Activated T-helper 17 cell treated with anti-CD3 and anti-CD28 coated beads, Interleukin-2, amount 50 U/mL, for 72 hours (primary cell): ENCODE results near the gene ABCF3. TPM values are rescaled to one million over a fixed set of nuclear protein-coding genes. Genes with fewer than 3 reads are reported as not detected.
A peak's percentile ranks its signal among the peaks of the same experiment; 100 is the strongest.

ENCODE experiments used
- ATAC-seq: fragments of 150-1000 bp; cut with Tn5 transposase; replicated peaks from 2 replicates; pipeline ENCODE4 v1.10.0; 2021; ENCODE audit warnings: mild to moderate bottlenecking, moderate library complexity
- H3K27ac Mint-ChIP-seq: one replicate; pipeline ENCODE4 v1.8.0; 2022; ENCODE audit warnings: mixed read lengths
- H3K27me3 Mint-ChIP-seq: one replicate; pipeline ENCODE4 v1.8.0; 2022; ENCODE audit warnings: mixed read lengths
- H3K36me3 Mint-ChIP-seq: one replicate; pipeline ENCODE4 v1.8.0; 2022; ENCODE audit warnings: low read depth, mild to moderate bottlenecking, mixed read lengths
- H3K4me1 Mint-ChIP-seq: one replicate; pipeline ENCODE4 v1.8.0; 2022; ENCODE audit warnings: mixed read lengths
- H3K4me3 Mint-ChIP-seq: one replicate; pipeline ENCODE4 v1.8.0; 2022; ENCODE audit warnings: mild to moderate bottlenecking, mixed read lengths
- H3K9me3 Mint-ChIP-seq: one replicate; pipeline ENCODE4 v1.8.0; 2022; ENCODE audit warnings: mixed read lengths
- total RNA-seq, 2 donors: library from RNA; stranded (reverse); gene quantifications; one replicate each; pipeline ENCODE4 v1.2.3, GENCODE V29; 2022

The ABCF3 gene
- total RNA-seq, 2 donors from 2014 or later = 75.5 to 93.5 TPM

DNA sequence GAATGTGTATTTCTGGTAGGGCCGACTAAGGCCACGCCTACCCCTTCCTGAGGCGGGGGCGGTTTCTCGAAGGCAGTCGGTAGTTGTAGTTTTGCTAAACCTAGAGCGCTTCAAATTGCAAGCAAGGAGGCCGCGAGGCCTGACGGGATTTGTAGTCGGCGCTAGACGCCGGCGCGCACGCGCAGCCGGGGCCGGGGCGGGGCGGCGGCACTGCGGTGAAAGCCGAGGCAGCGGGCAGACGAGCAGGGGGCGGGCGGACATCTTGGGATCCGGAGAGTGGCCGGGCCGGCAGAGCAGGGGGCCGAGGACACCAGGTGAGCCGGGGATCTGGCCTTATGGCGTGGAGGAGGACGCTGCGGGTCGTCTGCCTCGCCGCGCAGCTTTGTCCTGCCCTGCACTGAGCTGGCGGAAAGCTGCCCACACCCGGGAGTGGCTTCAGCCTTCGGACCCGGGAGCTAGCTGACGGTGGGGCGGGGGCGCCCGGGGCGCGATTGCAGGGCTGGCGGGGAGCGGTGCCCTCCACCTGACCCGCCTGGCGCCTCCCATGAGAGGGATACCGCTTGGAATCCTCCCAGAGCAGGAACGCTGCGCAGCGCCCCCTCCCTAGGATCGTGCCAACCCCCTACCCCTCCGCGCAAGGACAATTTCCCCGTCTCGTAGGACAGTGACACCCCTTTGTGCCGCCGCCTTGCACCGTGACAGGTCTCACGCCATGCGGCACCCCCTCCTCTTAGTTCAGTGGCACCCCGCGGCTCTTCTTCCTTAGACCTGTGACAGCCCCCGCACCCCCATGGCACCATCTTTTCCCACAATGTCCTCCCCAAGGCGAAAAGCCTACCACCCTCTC is 11.1 kb upstream of the ABCF3 start, which contains the start of gene AP2M1:
Gene AP2M1 (plus strand): TSS at position 210 of the 847 bp plus-strand sequence. CDS start 2,139 bp downstream, outside the sequence.
- H3K9me3 Mint-ChIP-seq = no peaks in the 10 kb centered on the region
- peak; percentile 96 for ATAC-seq
- H3K27me3 Mint-ChIP-seq = no peaks in the 10 kb centered on the region
- H3K36me3 Mint-ChIP-seq = peaks cover 50% of the 10 kb centered on the region
- H3K4me3 Mint-ChIP-seq = peak within 1 kb of the TSS; percentile 98
- peaks cover 20% of the 10 kb centered on the region for H3K4me1 Mint-ChIP-seq
- H3K27ac Mint-ChIP-seq = peak within 1 kb of the TSS; percentile 96

DNA sequence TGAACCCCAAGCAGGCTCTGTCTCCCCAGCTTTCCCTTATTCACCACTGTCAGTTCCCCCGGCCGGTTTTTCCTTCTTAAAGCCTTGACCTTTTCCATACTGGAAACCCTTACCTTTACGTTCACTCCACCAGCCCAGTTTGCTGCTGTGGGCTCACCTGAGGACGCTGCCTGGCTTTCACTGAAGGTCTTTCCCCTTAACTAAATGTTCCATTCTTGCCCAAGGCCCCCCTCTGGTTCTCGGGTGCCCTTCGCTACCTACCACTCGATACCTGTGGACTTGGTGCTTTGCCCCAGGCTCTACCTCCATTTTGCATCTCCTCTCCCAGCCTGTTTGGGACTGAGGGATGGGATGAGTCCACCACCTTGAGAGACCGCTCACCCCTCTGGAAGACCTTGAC is 10.5 kb upstream of the ABCF3 start:
- H3K4me3 Mint-ChIP-seq = peak overlapping the region; percentile 98
- no peaks in the 10 kb centered on the region for H3K9me3 Mint-ChIP-seq
- H3K27ac Mint-ChIP-seq = peak overlapping the region; percentile 96
- peaks cover 20% of the 10 kb centered on the region for H3K4me1 Mint-ChIP-seq
- no peaks in the 10 kb centered on the region for H3K27me3 Mint-ChIP-seq
- peaks cover 57% of the 10 kb centered on the region for H3K36me3 Mint-ChIP-seq
- ATAC-seq = no peak

DNA sequence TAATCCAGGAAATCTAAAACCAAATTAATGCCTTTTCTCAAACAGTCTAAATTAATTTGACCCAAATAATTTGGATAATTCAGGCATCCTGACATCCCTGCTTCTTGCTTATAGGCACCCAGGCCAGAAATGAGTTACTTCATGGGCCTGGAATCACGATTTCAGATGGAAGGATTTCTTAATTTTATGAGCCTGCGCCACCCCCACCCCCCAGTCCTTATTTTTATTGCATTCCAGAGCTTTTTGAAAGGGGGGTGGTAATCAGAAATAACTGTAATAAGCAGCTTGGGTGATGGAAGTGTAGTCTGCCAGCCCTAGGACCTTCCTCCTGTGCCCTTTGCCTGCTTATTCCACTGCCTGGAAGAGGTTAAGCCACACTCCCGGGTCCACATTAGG is 10.0 kb upstream of the ABCF3 start:
- H3K27me3 Mint-ChIP-seq = no peaks in the 10 kb centered on the region
- peak overlapping the region; percentile 96 for H3K27ac Mint-ChIP-seq
- peaks cover 20% of the 10 kb centered on the region for H3K4me1 Mint-ChIP-seq
- H3K4me3 Mint-ChIP-seq = peak overlapping the region; percentile 98
- H3K36me3 Mint-ChIP-seq = peaks cover 58% of the 10 kb centered on the region
- H3K9me3 Mint-ChIP-seq = no peaks in the 10 kb centered on the region
- ATAC-seq = no peak

DNA sequence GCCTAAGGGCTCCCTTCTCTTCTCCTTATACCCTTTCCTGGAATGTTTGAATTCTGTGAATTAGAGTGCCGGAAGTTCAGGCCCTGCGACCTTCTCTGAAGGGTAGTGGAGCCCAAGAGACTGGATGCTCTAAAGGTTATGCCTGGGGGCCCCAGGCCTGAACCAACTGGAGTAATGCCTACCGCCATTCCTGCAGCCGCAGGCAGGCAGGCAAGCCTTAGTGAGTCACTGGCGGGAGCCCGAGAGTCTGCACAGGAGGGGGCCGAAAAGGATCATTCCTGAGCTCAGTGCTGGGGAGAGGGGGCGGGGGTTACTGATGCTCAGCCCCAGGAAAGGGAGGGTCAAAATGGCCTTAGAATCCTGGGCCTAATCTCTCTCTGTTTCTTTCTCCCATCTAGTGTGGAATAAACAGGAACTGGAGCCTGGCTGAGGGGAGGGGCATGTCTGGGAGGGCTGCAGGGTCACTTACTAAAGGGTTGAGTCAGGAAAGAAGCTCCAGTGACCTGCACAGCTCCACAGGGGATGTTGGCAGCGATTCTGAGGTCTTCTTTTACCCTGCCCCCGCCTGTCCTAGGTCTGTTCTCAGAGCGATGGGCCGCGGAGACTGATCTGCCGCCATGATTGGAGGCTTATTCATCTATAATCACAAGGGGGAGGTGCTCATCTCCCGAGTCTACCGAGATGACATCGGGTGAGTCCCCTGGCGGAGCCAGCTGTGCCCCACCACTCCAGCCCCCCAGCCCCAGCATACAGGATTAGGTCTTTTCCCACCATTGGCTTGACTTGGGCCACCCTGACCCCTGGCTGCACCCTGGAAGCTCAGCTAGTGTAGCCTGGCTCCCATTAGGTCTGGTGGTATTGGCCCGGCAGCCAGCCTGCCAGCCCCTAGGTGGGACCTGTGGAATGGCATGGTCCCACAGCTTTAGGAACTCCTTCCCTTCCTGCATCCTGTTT is 9.3 kb upstream of the ABCF3 start:
- Mint-ChIP-seq H3K36me3 (peaks cover 58% of the 10 kb centered on the region), H3K27ac (peak overlapping the region; percentile 96), H3K4me3 (peak overlapping the region; percentile 98), H3K4me1 (peaks cover 15% of the 10 kb centered on the region), H3K9me3 (no peaks in the 10 kb centered on the region), H3K27me3 (no peaks in the 10 kb centered on the region)
- no peak for ATAC-seq

DNA sequence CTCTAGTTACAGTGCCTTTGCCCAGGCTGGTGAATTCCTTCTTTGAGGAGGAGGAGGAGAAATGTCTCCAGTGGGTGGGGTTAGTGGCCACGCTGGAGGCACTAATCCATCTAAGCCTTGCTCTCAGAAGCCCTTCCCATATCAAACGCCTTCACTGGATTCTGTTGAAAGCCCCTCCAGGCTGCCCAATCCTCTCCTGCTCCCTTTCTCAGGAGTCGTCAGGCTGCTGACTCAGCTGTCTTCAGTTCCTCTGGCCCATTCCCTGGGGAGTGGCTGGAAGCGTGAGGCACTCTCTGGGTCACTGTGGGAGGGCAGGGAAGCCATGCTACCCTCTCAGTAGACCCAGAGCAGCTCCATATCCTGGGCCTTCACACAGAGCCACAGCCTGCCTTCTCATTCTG is 8.7 kb upstream of the ABCF3 start:
- no peaks in the 10 kb centered on the region for H3K9me3 Mint-ChIP-seq
- H3K36me3 Mint-ChIP-seq = peaks cover 58% of the 10 kb centered on the region
- no peak for ATAC-seq
- H3K27ac Mint-ChIP-seq = no peak overlapping the region
- H3K4me3 Mint-ChIP-seq = peak overlapping the region; percentile 98
- peaks cover 11% of the 10 kb centered on the region for H3K4me1 Mint-ChIP-seq
- H3K27me3 Mint-ChIP-seq = no peaks in the 10 kb centered on the region

DNA sequence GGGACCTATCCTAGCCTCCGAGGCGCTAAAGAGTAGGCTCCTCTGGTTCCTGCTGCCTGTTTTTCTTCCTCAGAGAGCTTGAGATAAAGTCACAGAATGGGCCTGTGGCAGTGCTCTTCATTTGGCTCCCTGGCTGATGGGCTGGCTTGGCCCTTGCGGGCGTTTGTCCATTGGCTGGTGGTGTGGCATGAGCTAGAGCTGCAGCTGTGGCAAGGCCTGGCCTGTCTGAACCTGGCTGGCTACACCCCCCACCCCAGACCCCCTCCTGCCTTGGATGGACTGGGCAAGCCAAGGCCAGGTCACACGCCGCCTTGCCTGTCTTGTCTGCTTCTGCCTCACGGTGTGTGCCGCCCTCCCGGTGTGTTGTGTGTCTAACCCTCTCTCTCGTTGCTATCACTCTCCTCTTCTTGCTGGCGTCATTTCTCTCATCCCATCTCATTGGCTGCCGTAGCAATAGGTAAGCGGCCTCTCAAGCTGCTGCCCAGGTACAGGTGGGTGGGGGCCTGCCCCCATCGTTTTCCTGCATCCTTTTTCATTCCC is 8.2 kb upstream of the ABCF3 start:
- no peak for ATAC-seq
- H3K4me3 Mint-ChIP-seq = peak overlapping the region; percentile 98
- H3K27me3 Mint-ChIP-seq = no peaks in the 10 kb centered on the region
- peaks cover 11% of the 10 kb centered on the region for H3K4me1 Mint-ChIP-seq
- no peaks in the 10 kb centered on the region for H3K9me3 Mint-ChIP-seq
- peak overlapping the region; percentile 19 for H3K27ac Mint-ChIP-seq
- H3K36me3 Mint-ChIP-seq = peaks cover 63% of the 10 kb centered on the region

DNA sequence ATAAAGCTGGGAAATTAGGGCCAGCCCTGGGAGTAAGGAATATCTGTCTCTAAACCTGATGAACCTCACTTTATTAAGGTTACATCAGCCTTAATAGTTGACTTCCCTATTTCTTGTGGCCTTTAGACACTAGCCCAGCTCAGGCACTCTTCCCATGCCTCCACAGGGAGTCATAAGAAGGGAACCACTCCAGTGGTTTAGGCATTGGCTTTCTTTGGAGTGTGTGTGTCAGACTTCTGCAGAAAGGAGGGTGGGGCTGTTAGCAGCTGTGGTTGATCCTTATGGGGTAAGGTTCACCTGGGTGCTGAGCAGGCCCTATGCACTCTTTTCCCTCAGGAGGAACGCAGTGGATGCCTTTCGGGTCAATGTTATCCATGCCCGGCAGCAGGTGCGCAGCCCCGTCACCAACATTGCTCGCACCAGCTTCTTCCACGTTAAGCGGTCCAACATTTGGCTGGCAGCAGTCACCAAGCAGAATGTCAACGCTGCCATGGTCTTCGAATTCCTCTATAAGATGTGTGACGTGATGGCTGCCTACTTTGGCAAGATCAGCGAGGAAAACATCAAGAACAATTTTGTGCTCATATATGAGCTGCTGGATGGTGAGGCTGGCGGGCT is 7.4 kb upstream of the ABCF3 start:
- Mint-ChIP-seq H3K4me1 (peaks cover 11% of the 10 kb centered on the region), H3K9me3 (no peaks in the 10 kb centered on the region), H3K27ac (no peak overlapping the region), H3K4me3 (peak overlapping the region; percentile 23), H3K27me3 (no peaks in the 10 kb centered on the region), H3K36me3 (peaks cover 71% of the 10 kb centered on the region)
- no peak for ATAC-seq

DNA sequence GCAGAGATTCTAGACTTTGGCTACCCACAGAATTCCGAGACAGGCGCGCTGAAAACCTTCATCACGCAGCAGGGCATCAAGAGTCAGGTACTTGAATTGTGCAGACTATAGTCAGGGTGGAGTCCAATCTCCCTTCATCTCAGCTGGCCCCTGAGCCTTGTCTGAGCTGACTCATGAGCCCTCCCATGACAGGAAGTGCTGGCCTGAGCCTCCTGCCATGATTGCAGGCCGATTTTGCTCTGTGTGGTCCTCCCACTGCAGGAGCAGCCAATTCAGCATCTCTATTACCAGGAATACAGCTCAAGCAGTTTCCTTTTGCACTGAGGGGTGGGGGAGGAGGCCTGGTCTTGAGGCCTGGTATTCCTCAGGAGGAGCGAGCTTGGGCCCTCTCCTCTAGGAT is 5.8 kb upstream of the ABCF3 start:
- Mint-ChIP-seq H3K4me3 (no peak overlapping the region), H3K27ac (no peak overlapping the region), H3K9me3 (no peaks in the 10 kb centered on the region), H3K27me3 (no peaks in the 10 kb centered on the region), H3K4me1 (peaks cover 15% of the 10 kb centered on the region), H3K36me3 (peaks cover 85% of the 10 kb centered on the region)
- no peak for ATAC-seq

DNA sequence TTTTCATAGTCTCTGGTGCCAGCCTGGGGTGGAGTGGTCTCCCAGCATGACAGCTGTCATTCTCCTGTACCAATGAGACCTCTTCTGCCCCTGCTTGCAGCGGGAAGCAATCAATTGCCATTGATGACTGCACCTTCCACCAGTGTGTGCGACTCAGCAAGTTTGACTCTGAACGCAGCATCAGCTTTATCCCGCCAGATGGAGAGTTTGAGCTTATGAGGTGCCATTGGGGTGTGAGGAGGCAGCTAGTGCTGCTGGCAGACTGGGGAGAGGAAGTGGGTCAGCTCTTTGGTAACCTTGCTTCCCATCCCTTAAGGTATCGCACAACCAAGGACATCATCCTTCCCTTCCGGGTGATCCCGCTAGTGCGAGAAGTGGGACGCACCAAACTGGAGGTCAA is 4.4 kb upstream of the ABCF3 start:
- peaks cover 16% of the 10 kb centered on the region for H3K4me1 Mint-ChIP-seq
- H3K9me3 Mint-ChIP-seq = no peaks in the 10 kb centered on the region
- H3K27me3 Mint-ChIP-seq = no peaks in the 10 kb centered on the region
- H3K4me3 Mint-ChIP-seq = no peak overlapping the region
- H3K27ac Mint-ChIP-seq = no peak overlapping the region
- H3K36me3 Mint-ChIP-seq = peaks cover 92% of the 10 kb centered on the region
- ATAC-seq = no peak

DNA sequence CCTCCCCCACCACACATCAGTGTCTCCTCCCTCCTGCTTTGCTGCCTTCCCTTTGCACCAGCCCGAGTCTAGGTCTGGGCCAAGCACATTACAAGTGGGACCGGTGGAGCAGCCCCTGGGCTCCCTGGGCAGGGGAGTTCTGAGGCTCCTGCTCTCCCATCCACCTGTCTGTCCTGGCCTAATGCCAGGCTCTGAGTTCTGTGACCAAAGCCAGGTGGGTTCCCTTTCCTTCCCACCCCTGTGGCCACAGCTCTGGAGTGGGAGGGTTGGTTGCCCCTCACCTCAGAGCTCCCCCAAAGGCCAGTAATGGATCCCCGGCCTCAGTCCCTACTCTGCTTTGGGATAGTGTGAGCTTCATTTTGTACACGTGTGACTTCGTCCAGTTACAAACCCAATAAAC is 2.3 kb upstream of the ABCF3 start:
- H3K9me3 Mint-ChIP-seq = no peaks in the 10 kb centered on the region
- no peak overlapping the region for H3K4me3 Mint-ChIP-seq
- no peak for ATAC-seq
- peaks cover 98% of the 10 kb centered on the region for H3K36me3 Mint-ChIP-seq
- H3K27ac Mint-ChIP-seq = no peak overlapping the region
- H3K4me1 Mint-ChIP-seq = peaks cover 20% of the 10 kb centered on the region
- no peaks in the 10 kb centered on the region for H3K27me3 Mint-ChIP-seq

DNA sequence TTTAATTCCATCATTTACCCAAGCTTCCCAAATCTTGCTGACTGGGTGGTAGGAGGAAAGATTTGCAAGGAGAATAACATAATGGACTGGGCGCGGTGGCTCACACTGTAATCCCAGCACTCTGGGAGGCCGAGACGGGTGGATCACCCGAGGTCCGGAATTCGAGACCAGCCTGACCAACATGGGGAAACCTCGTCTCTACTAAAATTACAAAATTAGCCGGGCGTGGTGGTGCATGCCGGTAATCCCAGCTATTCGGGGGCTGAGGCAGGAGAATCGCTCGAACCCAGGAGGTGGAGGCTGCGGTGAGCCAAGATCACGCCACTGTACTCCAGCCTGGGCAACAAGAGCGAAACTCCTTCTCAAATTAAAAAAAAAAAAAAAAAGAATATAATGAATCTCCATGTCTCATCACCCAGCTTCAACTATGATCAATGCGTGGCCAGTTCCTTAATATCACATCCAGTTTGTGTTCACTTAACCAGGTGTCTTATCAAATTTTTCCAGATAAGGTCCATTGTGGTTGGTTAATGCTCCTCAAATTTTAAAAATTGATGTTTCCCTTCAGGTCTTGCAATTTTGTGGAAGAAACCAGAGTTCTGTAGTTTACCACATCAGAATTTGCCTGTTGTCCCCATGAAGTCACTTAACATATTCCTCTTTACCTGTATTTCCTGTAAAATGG is 1.3 kb upstream of the ABCF3 start:
- ATAC-seq = no peak
- H3K36me3 Mint-ChIP-seq = peaks cover 98% of the 10 kb centered on the region
- no peaks in the 10 kb centered on the region for H3K27me3 Mint-ChIP-seq
- H3K9me3 Mint-ChIP-seq = no peaks in the 10 kb centered on the region
- peak overlapping the region; percentile 97 for H3K27ac Mint-ChIP-seq
- H3K4me1 Mint-ChIP-seq = peaks cover 20% of the 10 kb centered on the region
- peak overlapping the region; percentile 100 for H3K4me3 Mint-ChIP-seq

DNA sequence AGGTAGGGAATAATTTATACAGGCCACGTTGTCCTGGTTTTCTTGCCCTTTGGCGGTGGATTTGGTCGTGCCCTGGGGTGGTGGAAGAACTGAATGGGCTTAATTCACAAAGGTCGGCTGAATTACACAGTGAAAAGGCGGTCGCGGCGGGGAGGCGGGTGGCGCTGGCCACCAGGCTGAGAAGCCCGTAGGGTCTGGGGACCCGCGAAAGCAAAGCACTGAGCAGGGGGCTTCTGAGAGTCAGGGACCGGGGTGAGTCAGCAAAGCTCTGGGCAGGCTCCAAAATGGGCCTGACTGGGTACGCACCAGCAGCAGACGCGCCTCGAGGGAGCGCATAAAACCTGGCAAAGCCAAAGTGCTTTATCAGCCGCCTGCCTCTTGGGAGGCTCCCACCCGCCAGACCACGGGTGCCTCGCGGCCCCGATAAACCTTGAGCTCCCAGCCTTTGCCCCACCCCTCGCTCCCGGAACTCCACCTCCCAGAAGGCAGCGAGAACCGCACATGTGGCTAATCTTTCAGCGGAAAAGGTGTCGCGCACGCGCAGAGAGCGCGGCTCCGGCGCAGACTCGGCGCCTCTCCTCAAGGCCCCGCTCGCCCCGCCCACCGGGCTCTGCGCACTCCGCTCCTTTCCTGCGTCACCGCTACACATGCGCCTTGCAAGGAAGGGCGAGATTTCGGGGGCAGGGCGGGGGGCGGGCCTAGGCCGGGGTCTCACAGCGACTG is 377 bp upstream of the ABCF3 start:
- Mint-ChIP-seq H3K4me3 (peak overlapping the region; percentile 100), H3K36me3 (peaks cover 98% of the 10 kb centered on the region), H3K27ac (peak overlapping the region; percentile 97), H3K9me3 (no peaks in the 10 kb centered on the region), H3K4me1 (peaks cover 20% of the 10 kb centered on the region), H3K27me3 (no peaks in the 10 kb centered on the region)
- ATAC-seq = peak; percentile 94

DNA sequence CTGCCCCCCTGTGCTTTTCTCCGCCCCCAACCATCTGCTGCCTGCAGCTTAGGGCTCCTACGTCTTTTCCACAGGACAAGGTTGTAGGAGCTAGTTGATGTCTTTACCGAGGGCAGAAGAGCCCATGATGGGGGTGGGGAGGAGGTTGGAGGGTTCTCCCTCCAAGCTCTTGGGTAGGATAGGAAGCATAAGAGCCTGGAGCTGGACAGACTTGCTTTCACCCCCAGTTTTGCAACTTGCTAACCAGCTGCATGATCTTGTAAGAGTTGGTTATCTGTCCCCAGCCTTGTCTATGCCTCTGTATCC is 856 bp downstream of the ABCF3 start:
- no peak for ATAC-seq
- H3K4me3 Mint-ChIP-seq = peak overlapping the region; percentile 100
- no peaks in the 10 kb centered on the region for H3K9me3 Mint-ChIP-seq
- peaks cover 20% of the 10 kb centered on the region for H3K4me1 Mint-ChIP-seq
- H3K36me3 Mint-ChIP-seq = peaks cover 98% of the 10 kb centered on the region
- H3K27ac Mint-ChIP-seq = peak overlapping the region; percentile 97
- no peaks in the 10 kb centered on the region for H3K27me3 Mint-ChIP-seq
